Measurements from ENCODE around the gene SSRP1.

DNA sequence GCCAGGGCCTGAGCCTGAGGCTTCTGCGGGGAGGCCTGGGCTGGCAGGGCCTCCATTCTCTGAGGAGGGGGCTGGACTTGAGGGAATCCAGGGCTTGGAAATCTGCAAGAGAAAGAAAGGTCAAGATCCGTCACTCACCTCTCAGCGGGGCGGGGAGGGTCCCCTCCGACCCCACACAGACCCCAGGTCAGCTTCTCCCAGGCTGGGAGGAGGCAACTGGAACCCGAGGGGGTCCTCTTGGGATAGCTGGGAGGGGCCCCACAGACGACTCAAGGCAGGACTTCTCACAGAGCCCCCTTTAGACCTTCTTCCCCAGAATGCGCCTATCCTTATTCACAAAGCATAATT lies 21.9 kb downstream of the SSRP1 start:
- TF ChIP-seq, protein P1, sequence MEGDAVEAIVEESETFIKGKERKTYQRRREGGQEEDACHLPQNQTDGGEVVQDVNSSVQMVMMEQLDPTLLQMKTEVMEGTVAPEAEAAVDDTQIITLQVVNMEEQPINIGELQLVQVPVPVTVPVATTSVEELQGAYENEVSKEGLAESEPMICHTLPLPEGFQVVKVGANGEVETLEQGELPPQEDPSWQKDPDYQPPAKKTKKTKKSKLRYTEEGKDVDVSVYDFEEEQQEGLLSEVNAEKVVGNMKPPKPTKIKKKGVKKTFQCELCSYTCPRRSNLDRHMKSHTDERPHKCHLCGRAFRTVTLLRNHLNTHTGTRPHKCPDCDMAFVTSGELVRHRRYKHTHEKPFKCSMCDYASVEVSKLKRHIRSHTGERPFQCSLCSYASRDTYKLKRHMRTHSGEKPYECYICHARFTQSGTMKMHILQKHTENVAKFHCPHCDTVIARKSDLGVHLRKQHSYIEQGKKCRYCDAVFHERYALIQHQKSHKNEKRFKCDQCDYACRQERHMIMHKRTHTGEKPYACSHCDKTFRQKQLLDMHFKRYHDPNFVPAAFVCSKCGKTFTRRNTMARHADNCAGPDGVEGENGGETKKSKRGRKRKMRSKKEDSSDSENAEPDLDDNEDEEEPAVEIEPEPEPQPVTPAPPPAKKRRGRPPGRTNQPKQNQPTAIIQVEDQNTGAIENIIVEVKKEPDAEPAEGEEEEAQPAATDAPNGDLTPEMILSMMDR (conservative IDR thresholded peaks at IDR 0.05; ENCODE audit: low read length): no peak
- no peak for TF ChIP-seq EZH2phosphoT487 (IDR thresholded peaks at IDR 0.05; ENCODE audit: borderline replicate concordance)

Measured in Loucy (cell line).